ENCODE results near the gene KRT23.
"Not testable (repeated sequence)": the region's sequence is repeated elsewhere in the genome, so short reads cannot be mapped to it uniquely, and the experiment has no call there.

Gene KRT23

DNA sequence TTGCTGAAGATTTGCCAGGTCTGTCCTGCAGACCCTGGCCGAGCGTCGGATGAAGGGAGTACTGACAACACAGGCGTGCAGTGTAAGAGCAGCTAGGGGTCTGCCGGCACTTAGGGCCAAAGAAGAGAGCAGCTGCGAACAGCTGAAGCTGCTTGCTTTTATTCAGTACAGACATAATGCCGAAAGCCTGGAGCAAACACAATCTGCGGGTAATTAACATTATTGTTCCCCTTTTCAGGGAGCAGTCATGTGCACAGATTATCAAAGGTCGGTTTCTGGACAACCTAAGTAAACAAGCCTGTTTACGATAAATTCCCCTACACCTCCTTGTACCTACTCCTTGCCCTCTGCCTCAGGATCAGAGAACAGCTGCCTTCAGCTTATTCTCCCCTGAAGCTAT lies 12.0 kb upstream of the KRT23 start:
- DNase-seq: no peak

DNA sequence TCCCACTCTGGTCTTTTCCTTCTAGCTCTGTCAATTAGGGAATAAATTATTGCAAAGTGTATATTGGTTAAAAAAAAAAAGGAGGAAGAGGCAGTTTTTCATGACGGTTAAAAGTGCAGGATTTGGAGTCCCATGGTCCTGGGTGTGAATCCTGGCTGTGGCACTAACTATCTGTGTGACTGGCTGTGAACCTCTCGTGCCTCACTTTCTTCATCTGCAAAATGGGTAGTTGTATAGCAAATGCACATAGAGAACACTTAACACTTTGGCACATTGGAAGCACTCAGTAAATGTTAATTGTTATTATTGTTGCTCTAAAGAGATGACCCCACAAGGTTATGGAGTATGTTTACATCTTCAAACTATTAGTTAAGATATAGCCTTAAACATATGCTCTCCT lies 10.5 kb upstream of the KRT23 start:
- no peak for DNase-seq

DNA sequence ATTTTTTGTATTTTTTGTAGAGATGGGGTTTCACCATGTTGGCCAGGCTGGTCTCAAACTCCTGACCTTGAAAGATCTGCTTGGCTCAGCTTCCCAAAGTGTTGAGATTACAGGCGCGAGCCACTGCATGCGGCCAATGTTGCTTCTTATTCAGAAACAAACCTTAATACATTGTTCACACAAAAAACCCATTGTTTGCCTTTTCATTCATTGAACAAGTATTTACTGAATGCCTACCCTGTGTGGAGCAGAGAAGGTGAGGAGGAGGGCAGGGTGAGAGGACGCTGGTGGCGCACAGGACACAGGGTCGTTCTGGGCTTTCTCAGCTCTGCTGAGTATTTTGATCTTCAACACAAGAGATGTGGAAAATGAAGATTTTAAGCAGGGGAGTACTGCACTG lies 8.0 kb upstream of the KRT23 start:
- DNase-seq: no peak

DNA sequence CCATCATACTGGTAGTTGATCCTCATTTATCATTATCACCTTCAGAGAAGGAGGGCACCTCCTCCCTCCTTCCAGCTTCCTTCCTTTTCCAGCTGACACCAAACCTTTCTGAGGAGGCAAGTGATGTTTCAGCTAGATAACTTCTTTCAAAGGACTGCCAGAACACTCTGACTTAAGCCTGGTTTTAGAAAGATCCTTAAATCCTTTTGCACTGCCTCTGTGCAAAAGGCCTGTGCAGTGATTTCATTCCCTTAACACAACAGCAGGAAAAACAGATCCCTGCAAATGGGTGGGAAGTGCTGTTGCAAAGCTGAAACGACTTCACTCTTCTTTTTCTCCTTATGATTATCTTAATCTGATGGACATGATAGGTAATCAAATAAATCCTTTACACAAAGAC lies 7.1 kb upstream of the KRT23 start:
- no peak for DNase-seq

DNA sequence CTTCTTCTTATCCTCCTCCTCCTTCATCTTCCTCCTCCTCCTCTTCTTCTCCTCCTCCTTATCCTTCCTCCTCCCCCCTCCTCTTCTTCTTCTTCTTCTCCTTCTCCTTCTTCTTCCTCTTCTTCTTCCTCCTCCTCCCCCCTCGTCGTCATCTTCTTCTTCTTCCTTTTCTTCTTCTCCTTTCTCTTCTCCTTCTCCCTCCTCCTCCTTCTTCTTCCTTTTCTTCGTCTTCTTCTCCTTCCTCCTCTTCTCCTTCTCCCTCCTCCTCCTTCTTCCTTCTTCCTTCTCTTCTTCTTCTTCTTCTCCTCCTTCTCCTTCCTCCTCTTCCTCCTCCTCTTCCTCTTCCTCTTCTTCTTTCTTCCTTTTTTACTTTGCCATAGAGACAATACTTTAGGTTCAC lies 5.1 kb upstream of the KRT23 start:
- DNase-seq: no peak

DNA sequence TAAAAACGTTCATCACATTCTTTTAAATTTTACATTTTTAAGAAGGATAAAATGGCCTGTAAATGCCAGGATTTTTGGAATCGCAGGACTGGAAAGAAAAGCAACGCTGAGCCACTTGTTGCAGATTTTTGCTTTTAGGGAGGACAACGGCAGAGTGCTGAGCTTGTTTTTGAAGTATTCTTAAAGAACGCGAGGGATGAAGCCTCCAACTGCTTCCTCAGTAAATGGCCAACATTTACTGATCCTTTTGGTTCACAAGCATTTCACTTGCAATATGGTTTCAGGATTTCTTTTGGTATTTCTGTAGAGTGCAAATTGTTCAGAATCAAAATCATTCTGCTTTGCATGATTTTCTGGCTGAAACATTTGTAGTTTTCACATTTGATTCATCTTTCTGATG lies 2.8 kb upstream of the KRT23 start:
- no peak for DNase-seq

DNA sequence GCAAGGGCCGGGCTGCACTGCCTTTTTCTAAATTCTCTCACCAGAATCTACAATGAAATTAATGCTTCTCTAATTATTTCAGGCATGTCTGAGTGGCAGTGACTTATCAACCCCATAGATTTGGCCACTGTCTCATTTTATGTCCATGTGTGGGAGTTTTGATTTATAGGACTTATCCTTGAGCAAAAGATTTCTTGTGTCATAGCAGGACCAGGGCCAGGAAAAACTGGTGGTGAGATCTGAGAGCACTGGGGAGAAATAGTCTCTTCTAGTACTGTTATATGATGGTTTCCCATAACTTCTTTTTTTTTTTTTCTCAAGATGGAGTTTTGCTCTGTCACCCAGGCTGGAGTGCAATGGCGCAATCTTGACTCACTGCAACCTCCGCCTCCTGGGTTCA lies 1.5 kb upstream of the KRT23 start:
- no peak for DNase-seq

DNA sequence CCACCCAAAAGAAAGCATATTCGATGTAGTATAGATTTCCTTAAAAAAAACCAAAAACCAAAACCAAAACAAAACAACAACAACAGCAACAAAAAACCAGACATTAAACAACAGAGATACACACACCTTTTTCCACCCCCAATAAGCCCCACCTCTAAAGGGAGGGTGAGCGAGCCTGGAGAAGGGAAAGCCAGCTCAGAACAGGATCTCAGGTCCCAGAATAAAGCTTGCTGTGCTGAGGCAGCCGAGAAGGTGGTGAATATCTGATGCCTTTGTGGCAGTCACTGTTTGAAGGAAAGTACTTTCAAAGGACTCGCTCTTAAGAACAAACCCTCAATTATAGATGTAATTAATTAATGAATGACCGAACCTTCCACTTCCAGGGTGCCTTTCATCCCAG lies 470 bp downstream of the KRT23 start:
- no peak for DNase-seq

DNA sequence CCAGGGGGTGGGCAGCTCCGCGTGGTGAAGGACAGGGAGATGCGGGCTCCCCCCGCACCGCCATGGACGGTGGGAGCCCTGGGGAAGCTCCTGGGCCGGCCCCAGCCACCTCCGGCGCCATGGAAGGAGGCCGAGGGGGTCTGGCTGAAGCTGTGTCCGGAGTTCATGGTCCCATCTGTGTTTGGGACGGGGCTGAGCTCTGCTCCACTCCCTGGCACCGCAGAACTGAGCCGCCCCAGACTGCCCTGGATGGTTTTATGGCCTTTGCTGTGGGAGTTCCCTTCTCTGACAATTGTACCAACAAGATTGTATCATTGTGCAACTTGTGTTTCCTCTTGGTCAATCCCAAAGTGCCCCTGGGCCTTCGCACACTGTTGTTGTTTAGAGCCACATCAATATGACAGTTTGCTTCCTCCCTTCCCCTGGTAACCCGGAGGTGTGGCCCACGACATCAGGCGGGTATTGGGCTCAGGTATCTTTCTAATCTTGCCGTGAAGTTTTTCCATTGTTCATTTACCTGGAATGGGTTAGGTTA lies 942 bp downstream of the KRT23 start:
- DNase-seq: no peak

DNA sequence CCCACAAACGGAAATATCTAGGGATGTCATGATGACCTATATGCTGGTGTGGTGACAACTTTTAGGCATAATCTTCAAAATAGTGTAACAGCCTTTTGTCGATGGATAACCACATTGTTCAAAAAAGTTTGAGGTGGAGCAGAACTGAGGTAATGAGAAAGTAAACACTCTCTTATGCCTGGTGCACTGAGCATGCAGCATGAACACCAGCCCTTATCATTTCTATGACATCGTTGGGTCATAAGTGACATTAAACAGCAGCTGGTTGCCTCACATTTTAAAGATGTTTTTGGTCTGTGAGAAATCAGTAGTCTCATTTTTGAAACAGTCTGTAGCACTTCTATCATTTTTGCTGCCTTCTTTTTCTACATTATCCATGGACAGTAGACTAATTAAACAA lies 1.8 kb downstream of the KRT23 start:
- DNase-seq: peak; percentile 5

DNA sequence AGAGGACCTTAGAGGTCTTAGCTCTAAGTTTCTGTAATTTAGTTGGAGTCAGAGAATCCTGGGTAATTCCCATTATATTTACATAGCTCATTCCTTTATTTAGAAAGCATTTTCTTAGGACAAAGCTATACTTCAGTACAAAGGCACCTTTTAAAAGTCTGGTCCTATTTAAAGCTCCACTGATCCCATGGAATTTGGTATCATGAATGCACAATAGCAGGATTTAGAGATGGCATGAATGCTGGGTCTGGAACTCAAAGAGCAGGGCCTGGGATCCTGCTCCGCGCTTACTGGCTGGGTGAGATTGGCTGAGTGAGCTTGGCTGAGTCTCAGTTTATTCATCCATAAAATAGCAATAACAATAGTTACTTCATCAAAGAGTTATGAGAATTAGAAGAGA lies 4.8 kb downstream of the KRT23 start:
- DNase-seq: no peak

DNA sequence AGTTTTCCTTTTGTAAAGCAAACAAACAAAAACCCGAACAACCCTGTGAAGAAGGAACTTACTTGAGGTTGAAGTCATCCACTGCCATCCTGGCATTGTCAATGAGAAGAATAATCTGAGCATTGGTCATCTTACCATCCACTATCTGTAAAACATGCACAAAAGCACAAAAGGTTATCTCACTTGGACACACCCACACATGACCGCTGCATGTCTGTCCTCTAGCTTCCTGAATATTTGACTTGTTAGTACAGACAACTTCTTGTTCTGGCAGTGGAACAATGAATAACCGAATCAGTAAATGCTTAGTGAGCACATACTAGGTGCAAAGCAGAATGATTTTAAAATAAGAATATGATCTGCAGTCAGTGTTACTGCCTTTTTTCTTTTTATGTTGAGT lies 6.1 kb downstream of the KRT23 start:
- no peak for DNase-seq

DNA sequence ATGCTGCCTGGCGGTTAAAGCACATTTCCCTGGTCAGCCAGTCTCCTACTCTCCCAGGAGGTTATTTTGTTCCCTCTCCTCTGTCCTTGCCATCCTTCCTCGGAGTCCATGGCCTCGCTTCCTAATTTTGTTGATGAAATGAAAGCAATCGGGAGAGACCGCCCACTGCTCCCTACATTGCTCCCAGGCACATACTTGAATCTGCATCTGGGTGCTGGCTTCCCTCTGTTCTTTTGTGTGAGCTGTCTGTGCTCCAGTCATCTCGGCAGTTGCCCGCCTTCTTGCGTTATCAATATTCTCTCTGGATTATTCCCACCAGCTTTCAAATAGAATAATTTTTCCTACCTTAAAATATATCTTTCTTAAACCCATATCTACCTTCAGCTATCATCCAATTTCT lies 11.1 kb downstream of the KRT23 start:
- DNase-seq: no peak

DNA sequence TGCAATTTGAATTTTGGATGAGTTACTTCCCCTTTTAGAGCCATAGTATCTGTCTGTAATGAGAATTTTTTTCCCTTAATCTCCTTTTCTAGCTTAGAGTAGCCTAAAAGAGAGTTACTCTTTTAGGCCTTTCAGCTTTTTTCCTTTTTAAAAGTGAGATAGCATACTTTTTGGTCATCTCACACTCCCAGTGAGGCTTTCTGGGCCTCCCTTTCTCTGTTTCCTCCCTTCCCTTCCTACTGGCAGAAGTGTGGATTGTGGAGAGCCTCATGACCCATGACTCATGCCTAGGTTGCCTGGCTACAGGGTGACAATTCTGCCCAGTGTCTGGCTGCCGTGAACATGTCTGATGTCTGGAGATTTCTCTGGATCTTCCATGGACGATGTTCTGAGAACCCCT lies 15.2 kb downstream of the KRT23 start:
- no peak for DNase-seq

DNA sequence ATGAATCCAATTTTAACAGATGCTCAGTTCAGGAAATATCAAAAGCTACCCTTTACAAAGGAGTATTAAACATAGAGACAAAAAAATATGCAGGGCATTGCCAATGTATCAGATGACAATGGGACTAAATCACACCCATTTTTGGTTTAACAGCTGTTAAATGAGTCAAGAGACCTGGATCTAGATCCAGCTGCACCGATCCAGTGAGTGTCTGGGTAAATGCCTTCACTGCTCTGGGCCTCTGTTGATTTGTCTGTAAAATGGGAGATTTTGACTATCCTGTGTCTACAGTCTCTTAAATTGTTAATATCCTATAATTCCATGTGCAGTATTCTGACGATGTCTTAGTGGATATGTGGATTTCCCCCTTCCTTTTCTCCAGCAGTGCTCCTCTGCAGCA lies 16.4 kb downstream of the KRT23 start:
- no peak for DNase-seq

DNA sequence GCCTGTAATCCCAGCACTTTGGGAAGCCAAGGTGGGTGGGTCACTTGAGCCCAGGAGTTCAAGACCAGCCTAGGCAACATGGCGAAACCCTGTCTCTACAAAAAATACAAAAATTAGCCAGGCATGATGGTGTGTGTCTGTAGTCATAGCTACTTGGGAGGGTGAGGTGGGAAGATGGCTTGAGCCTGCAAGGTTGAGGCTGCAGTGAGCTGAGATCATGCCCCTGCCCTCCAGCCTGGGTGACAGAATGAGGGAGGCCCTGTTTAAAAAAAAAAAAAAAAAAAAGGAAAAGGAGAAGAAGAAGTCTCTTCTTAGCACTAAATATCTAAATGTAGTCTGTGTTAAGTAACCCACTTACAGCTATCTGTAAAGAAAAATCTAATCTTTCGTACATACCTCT lies 20.3 kb downstream of the KRT23 start:
- DNase-seq: not testable (repeated sequence)

DNA sequence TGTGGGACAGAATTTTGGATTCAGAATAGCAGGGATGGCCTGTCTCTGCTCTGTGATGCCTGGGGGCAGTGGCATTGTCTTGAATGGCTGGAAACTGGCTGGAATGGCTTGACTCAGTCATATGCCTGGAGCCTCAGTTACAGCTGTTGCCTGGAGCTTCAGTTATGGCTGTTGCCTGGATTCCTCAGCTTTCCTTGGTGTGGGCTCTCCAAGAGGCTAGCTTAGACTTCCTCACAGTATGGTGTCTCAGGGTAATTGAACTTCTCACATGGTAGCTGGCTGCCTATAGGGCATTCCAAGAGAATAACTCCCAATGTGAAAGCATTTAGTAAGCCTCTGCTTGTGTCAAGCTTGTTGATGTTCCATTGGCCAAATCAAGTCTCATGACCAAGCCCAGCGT lies 21.1 kb downstream of the KRT23 start:
- no peak for DNase-seq

DNA sequence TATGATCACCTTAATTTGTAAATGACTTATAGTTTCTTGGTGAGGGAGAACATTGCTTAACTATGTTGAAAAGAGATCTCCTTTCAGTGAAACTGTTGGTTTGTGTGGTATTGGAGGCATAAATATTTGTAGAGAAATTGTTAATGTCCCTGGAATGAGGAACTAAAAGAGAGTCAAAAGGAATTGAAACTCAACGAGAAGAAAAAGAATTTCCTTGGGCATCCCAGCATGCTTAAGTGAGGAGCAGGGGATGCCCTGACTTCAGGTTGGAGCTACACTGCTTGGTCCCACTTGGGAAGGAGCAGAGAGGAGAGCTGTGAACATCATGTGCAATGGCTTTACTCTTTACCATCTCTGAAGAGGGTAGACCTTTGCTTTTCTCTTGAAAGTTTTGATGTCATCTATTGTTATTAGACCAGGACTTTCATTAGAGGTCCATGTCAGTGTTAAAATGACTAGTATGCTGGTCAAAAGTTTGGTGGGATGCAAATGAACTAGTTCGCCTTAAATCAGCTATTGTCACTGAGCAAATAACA lies 21.7 kb downstream of the KRT23 start:
- DNase-seq: no peak

DNA sequence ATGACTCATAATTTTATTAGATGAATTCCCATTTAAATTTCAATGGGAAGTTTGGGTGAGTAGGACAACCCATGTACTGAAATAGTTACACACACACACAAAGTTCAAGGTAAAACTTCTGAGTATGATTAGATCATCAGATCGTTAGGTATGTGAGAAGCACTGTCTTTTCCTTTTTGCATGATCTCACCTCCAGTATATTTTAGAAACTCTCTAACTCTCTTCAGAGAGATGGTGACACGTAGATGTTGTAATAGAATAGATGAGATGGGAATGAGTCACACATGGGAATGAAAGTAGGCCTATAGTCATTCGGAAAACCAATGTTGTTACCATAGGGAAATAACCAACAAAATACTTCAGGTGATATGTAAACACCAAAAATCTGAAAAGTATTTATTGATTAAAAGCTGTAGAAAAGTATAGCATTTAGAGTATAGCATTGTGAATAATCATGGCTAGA lies 22.2 kb downstream of the KRT23 start:
- DNase-seq: no peak

DNA sequence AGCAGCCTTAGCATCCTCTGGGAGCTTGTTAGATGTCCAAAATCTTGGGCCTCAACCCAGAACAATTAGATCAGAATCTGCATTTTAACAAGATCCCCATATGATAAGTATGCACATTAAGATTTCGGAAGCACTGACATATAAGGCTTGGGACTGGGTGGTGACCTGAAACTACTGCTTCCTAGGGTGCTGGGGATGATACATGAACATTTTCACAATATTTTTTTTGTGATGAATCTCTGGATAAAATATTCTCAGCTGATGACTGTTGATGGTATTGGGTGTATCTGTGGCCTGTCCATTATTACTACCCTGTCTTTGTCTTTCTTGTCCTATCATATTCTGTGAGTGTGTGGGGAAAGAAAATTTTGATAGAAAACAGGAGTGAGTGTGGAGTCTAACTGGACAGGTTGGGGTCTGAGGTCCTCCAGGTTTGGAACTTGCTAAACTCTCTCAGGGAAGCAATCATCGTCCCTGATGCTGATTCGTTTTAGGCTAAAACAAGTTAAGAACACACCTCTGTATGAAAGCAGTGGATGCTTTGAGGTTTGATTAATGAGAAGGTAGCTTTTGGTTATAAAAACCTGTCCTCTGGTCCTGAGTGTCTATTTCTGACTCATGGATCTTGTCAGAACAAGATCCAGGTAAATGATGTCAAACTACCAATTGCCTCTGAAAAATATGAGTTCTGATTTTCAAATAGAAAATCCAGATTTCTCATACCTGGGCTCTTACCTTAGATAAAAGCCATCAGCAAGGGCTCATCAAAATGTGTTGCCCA lies 23.2 kb downstream of the KRT23 start:
- DNase-seq: no peak

DNA sequence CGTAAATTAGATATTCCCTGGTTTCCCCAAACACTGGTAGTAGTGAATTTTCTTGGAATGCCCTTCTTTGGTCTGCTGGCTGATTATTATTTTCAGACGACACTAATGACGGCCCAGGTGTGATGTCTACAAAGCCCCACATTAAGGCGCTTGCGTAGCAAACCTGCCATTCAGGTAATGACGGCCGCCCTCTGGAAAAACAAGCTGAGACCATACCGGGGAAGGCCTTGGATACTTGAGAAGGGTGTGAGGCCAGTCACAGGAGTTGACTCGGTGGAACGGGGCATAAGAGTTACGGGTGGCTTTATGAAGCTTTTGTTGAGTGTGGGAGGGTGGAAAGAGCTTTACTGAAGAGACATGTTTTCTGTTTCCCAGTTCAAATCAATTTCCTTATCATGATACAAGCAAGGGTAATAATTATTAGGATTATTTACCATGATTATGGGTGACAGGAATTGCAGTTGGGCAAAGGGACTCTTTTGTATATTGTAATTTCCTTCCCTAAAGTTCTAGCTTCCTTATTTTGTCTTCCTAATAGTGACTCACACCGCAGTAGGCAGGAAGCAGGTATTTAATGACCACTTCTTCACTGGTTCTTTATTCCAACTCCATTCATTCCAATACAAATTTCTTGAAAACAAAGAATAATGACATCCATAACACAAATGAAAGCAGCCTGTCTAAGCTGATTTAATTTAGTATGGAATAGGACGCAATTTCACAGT lies 24.8 kb downstream of the KRT23 start:
- DNase-seq: no peak

DNA sequence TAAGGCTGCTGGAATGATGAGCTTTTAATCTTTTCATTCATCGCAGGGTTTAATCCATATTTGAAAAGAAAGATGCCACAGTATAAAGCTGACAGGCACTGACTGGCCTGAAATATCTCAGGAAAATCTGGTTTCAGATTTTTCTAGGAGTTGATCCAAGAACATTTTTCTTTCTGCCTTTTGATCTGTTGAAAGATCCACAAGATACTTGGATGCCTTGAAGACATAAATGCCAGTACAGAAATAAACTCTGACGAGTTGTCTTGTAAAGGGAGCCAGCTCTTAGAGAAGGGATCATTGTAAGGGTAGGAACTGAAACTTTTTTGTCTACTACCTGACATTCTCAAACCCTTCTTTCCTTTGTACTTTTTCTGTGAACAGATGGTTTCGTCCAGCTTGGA lies 27.0 kb downstream of the KRT23 start:
- DNase-seq: no peak

DNA sequence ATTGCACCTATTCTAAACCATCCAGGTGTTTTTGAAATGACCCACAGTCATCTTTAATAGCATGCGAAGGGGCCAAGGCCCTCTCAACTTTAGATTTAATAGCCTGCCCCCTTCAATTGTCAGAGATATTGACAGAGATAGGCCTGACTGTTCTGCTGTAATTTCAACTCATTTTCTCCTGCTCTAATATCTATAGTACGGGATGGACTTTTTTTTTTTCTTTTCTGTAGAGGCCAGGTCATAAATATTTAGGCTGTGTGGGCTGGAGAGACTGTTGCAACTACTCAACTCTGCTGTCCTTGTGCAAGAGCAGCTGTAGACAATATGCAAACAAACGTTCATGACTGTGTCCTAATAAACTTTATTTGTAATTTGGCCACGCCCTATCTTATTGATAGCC lies 27.7 kb downstream of the KRT23 start:
- DNase-seq: no peak

DNA sequence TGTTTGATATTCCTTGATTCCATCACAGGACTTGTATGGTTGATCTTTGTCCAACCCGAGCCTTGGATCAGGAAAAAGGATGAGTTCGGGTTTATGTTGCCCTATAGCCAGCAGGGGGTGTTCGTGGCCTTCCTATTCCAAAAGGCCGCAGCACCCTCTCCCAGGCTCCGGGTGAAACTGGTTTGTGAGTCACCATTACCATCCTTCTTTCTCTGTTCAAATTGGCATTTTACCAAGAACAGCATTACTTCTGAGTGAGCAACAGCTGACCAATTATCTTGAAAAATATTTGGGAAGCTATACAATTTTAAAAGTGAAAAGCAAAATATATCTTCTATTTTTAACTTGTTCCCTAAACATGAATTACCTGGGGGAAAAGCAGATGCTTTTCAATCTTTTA lies 28.1 kb downstream of the KRT23 start:
- peak; percentile 58 for DNase-seq
